SK-N-SH (cell line): Measurements from ENCODE around the gene CUL1. TPM values are rescaled to one million over a fixed set of nuclear protein-coding genes. Genes with fewer than 3 reads are reported as not detected.

Source experiments
- CTCF ChIA-PET: fragments of 300-600, 350-600 bp; formaldehyde crosslinking; extraction: SDS; loops from one replicate; lab custom pipeline; 2021; lab: Yijun Ruan, JAX
- POLR2A ChIA-PET: fragments of 350-600 bp; sonication (Branson Sonifier 250); formaldehyde crosslinking; extraction: SDS; loops from one replicate; lab custom pipeline; 2020; ENCODE audit warnings: antibody characterized with exemption, inconsistent platforms; lab: Yijun Ruan, JAX
- DNase-seq: peaks from one replicate; pipeline ENCODE4 v3.0.0; 2012
- H2AFZ ChIP-seq: fragments of 200-600 bp; sonication (generic); 2 replicates; pipeline ENCODE4 v1.8.1; 2016; ENCODE audit warnings: antibody characterized with exemption, mild to moderate bottlenecking, low read depth
- H3F3A ChIP-seq: fragments of 200-600 bp; sonication (generic); replicated peaks from 2 replicates; pipeline ENCODE3; 2016; ENCODE audit warnings: antibody characterized with exemption, mild to moderate bottlenecking; ENCODE audit not compliant: insufficient read depth
- H3K27ac ChIP-seq, 2 experiments: fragments of 200-500 bp in 1 of 2; fragments of 200-600 bp in 1 of 2; sonication (Bioruptor generic) in 1 of 2; sonication (generic), shearing (Covaris generic) in 1 of 2; 2 replicates each; pipeline versions ENCODE4 v1.5.1 to v1.6.1; 2014 to 2016; ENCODE audit warnings: low read depth in 2 of 2, inconsistent platforms in 1 of 2, low read length in 1 of 2, mild to moderate bottlenecking in 1 of 2, mixed read lengths in 1 of 2
- H3K27me3 ChIP-seq: fragments of 200-600 bp; sonication (generic), shearing (Covaris generic); 2 replicates; pipeline ENCODE4 v1.6.1; 2016; ENCODE audit warnings: mixed run types; ENCODE audit not compliant: insufficient read depth
- H3K36me3 ChIP-seq, 2 experiments: fragments of 200-500 bp in 1 of 2; fragments of 200-600 bp in 1 of 2; sonication (Bioruptor generic) in 1 of 2; sonication (generic) in 1 of 2; replicated peaks in 1 of 2; 2 replicates each; pipeline versions ENCODE3 to v1.5.1; 2014 to 2016; ENCODE audit warnings: low read length in 1 of 2, mild to moderate bottlenecking in 1 of 2; ENCODE audit not compliant: insufficient read depth in 2 of 2, control insufficient read depth in 1 of 2
- H3K4me1 ChIP-seq, 2 experiments: fragments of 200-500 bp in 1 of 2; fragments of 200-600 bp in 1 of 2; sonication (Bioruptor generic) in 1 of 2; sonication (generic), shearing (Covaris generic) in 1 of 2; 2 replicates each; pipeline versions ENCODE4 v1.5.1 to v1.6.1; 2014 to 2016; ENCODE audit warnings: low read depth in 1 of 2, low read length in 1 of 2, mixed run types in 1 of 2; ENCODE audit not compliant: insufficient read depth in 2 of 2, control insufficient read depth in 1 of 2
- H3K4me2 ChIP-seq: fragments of 200-600 bp; sonication (generic), shearing (Covaris generic); 2 replicates; pipeline ENCODE4 v1.6.1; 2017; ENCODE audit warnings: mixed run types
- H3K4me3 ChIP-seq, 2 experiments: fragments of 200-500 bp in 1 of 2; fragments of 200-600 bp in 1 of 2; sonication (Bioruptor generic) in 1 of 2; sonication (generic), shearing (Covaris generic) in 1 of 2; 2 replicates each; pipeline versions ENCODE4 v1.5.1 to v1.8.1; 2014 to 2016; ENCODE audit warnings: low read depth in 2 of 2, inconsistent platforms in 1 of 2, low read length in 1 of 2, mild to moderate bottlenecking in 1 of 2, mixed read lengths in 1 of 2, moderate library complexity in 1 of 2
- H3K79me2 ChIP-seq: fragments of 200-600 bp; sonication (generic); 2 replicates; pipeline ENCODE4 v1.8.1; 2017; ENCODE audit warnings: mild to moderate bottlenecking; ENCODE audit not compliant: insufficient read depth
- H3K9ac ChIP-seq: fragments of 200-600 bp; sonication (generic); 2 replicates; pipeline ENCODE4 v1.6.1; 2017; ENCODE audit warnings: mixed run types
- H3K9me2 ChIP-seq: fragments of 200-600 bp; sonication (generic); 2 replicates; pipeline ENCODE4 v1.6.1; 2017; ENCODE audit warnings: mixed run types
- H3K9me3 ChIP-seq: fragments of 200-600 bp; sonication (generic); 2 replicates; pipeline ENCODE4 v1.6.1; 2017; ENCODE audit warnings: mixed run types, mild to moderate bottlenecking, moderate library complexity
- H4K20me1 ChIP-seq: fragments of 200-600 bp; sonication (generic); 2 replicates; pipeline ENCODE4 v1.6.1; 2017; ENCODE audit warnings: mild to moderate bottlenecking, mixed run types; ENCODE audit not compliant: insufficient read depth
- FOSL2 ChIP-seq: IDR thresholded peaks from 2 replicates; pipeline ENCODE4 v1.4.0; 2012; ENCODE audit warnings: low read depth, mild to moderate bottlenecking, moderate library complexity, borderline replicate concordance
- IRF3 ChIP-seq: fragments of 150-350 bp; IDR thresholded peaks from 2 replicates; pipeline ENCODE4 v1.6.1; 2016; ENCODE audit warnings: mild to moderate bottlenecking, low read depth, low read length
- POLR2AphosphoS5 ChIP-seq: IDR thresholded peaks from 2 replicates; pipeline ENCODE4 v1.6.1; 2012; ENCODE audit warnings: low read depth, low read length
- RCOR1 ChIP-seq: fragments of 150-350 bp; IDR thresholded peaks from 2 replicates; pipeline ENCODE4 v1.6.1; 2017; ENCODE audit warnings: antibody characterized with exemption, low read length
- REST ChIP-seq: IDR thresholded peaks from 2 replicates; pipeline ENCODE4 v1.6.1; 2012; ENCODE audit warnings: mild to moderate bottlenecking, low read depth, low read length, moderate library complexity
- TAF1 ChIP-seq: IDR thresholded peaks from 2 replicates; pipeline ENCODE4 v1.6.1; 2012; ENCODE audit warnings: low read depth, mild to moderate bottlenecking, low read length, moderate library complexity, borderline replicate concordance
- TCF12 ChIP-seq: IDR thresholded peaks from 2 replicates; pipeline ENCODE4 v1.4.0; 2012
- TEAD4 ChIP-seq: IDR thresholded peaks from 2 replicates; pipeline ENCODE4 v1.4.0; 2012; ENCODE audit warnings: mild to moderate bottlenecking, borderline replicate concordance; ENCODE audit not compliant: insufficient read depth
- YY1 ChIP-seq: IDR thresholded peaks from 2 replicates; pipeline ENCODE4 v1.4.0; 2012; ENCODE audit warnings: low read depth, mild to moderate bottlenecking
- WGBS: methylation state at CpG from one replicate; pipeline ENCODE4 v1.1.6; 2017; ENCODE audit warnings: low lambda C conversion rate; 5-methylcytosine and 5-hydroxymethylcytosine counted together
- polyA plus RNA-seq, 3 experiments: library from polyadenylated mRNA; depleted of rRNA; stranded (reverse); fragments of >200 nt; gene quantifications; 2 replicates each; pipeline ENCODE4 v1.2.3, GENCODE V29; 2012
- TF ChIP-seq, protein P1 (sequence below): fragments of 200-600 bp; sonication (generic); IDR thresholded peaks from 2 replicates; pipeline ENCODE4 v1.6.1; 2017; ENCODE audit warnings: antibody characterized with exemption, mild to moderate bottlenecking, moderate library complexity

The CUL1 gene
- polyA plus RNA-seq, 1 of the 3 experiments (the other 2 are of a cell fraction): 45.2 TPM

GRCh38 chr7:148665221-148665620 is 33.5 kb upstream of the CUL1 start:
- H3K27me3 ChIP-seq: no peaks in the 10 kb centered on the region
- no peaks in the 10 kb centered on the region for H3K9me2 ChIP-seq
- 73% methylated on average over 4 of the region's 4 CpGs for WGBS
- no peaks in the 10 kb centered on the region for H3K79me2 ChIP-seq
- H3K4me2 ChIP-seq: no peak overlapping the region
- TF ChIP-seq TAF1: no peak
- TF ChIP-seq REST: no peak
- TF ChIP-seq RCOR1: no peak
- no peak for TF ChIP-seq YY1
- no peak for TF ChIP-seq POLR2AphosphoS5
- TF ChIP-seq IRF3: no peak
- CTCF ChIA-PET: interaction anchor here (0.8 to 1.7 kb wide), 2 partner anchors 14 to 276 kb away, joined by 3 to 4 read pairs; no protein-coding TSS in a partner anchor
- no peak overlapping the region for H3K9ac ChIP-seq
- H3K4me1 ChIP-seq: 0 out of 4 replicates have a peak, but pooled peaks cover 0 to 2% of the 10 kb centered on the region in 2 experiments
- no peak for DNase-seq
- no peaks in the 10 kb centered on the region for H4K20me1 ChIP-seq
- POLR2A ChIA-PET: no interaction called here
- no peak overlapping the region for H3K4me3 ChIP-seq
- H3K9me3 ChIP-seq: no peaks in the 10 kb centered on the region
- no peak overlapping the region for H2AFZ ChIP-seq
- H3K36me3 ChIP-seq: no peaks in the 10 kb centered on the region
- no peak overlapping the region for H3K27ac ChIP-seq
- H3F3A ChIP-seq: no peaks in the 10 kb centered on the region

GRCh38 chr7:148669927-148670326 is 28.8 kb upstream of the CUL1 start:
- CTCF ChIA-PET: interaction anchor here (1.1 to 1.7 kb wide), 2 partner anchors 11 to 95 kb away, joined by 3 read pairs; no protein-coding TSS in a partner anchor
- peak overlapping the region in 1 of 2 experiments; percentile 15; a peak in 1 of 4 replicates for H3K27ac ChIP-seq
- no peaks in the 10 kb centered on the region for H3K9me3 ChIP-seq
- peak overlapping the region; percentile 19; the same call in 1 of the 2 replicates for H2AFZ ChIP-seq
- DNase-seq: no peak
- H3K9ac ChIP-seq: no peak overlapping the region
- TF ChIP-seq TCF12 (peak; percentile 7; the same call in 1 of the 2 replicates), TEAD4 (no peak), FOSL2 (peak; percentile 22; the same call in 1 of the 2 replicates)
- TF ChIP-seq, protein P1, sequence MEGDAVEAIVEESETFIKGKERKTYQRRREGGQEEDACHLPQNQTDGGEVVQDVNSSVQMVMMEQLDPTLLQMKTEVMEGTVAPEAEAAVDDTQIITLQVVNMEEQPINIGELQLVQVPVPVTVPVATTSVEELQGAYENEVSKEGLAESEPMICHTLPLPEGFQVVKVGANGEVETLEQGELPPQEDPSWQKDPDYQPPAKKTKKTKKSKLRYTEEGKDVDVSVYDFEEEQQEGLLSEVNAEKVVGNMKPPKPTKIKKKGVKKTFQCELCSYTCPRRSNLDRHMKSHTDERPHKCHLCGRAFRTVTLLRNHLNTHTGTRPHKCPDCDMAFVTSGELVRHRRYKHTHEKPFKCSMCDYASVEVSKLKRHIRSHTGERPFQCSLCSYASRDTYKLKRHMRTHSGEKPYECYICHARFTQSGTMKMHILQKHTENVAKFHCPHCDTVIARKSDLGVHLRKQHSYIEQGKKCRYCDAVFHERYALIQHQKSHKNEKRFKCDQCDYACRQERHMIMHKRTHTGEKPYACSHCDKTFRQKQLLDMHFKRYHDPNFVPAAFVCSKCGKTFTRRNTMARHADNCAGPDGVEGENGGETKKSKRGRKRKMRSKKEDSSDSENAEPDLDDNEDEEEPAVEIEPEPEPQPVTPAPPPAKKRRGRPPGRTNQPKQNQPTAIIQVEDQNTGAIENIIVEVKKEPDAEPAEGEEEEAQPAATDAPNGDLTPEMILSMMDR: no peak
- 0 out of 4 replicates have a peak, but pooled peaks cover 0 to 8% of the 10 kb centered on the region in 2 experiments for H3K4me1 ChIP-seq
- H3K4me2 ChIP-seq: no peak overlapping the region
- H3K4me3 ChIP-seq: no peak overlapping the region
- no peaks in the 10 kb centered on the region for H3K79me2 ChIP-seq
- no peaks in the 10 kb centered on the region for H3K27me3 ChIP-seq
- no peaks in the 10 kb centered on the region for H4K20me1 ChIP-seq
- H3K36me3 ChIP-seq: no peaks in the 10 kb centered on the region
- no peaks in the 10 kb centered on the region for H3F3A ChIP-seq
- POLR2A ChIA-PET: no interaction called here
- WGBS: 77% methylated on average over 3 of the region's 3 CpGs
- H3K9me2 ChIP-seq: no peaks in the 10 kb centered on the region
